Stimulated activated naive B cell treated with anti-CD40 and anti-IgM and Interleukin-4, amounts not matched to agents 10 μg/mL and 1 μg/mL and 100 μg/mL, for 72 hours (primary cell): ENCODE results near the gene RPLP2.

Source experiments
- ATAC-seq, 2 donors: fragments of 150-1000 bp; cut with Tn5 transposase; replicated peaks; 2 replicates each; pipeline ENCODE4 v1.10.0; 2021; ENCODE audit warnings: moderate library complexity in 1 of 2
- DNase-seq: peaks from one replicate; pipeline ENCODE4 v3.0.0; 2021
- H3K27ac Mint-ChIP-seq: one replicate; pipeline ENCODE4 v1.8.0; 2022; ENCODE audit warnings: mild to moderate bottlenecking, mixed read lengths
- H3K27me3 Mint-ChIP-seq, 2 donors: one replicate each; pipeline ENCODE4 v1.8.0; 2022; ENCODE audit warnings: mixed read lengths in 2 of 2
- H3K36me3 Mint-ChIP-seq, 2 donors: one replicate each; pipeline ENCODE4 v1.8.0; 2022; ENCODE audit warnings: mixed read lengths in 2 of 2, mild to moderate bottlenecking in 1 of 2
- H3K4me1 Mint-ChIP-seq, 2 donors: one replicate each; pipeline ENCODE4 v1.8.0; 2022; ENCODE audit warnings: mixed read lengths in 2 of 2, mild to moderate bottlenecking in 1 of 2
- H3K4me3 Mint-ChIP-seq, 2 donors: one replicate each; pipeline ENCODE4 v1.8.0; 2022; ENCODE audit warnings: mild to moderate bottlenecking in 2 of 2, mixed read lengths in 2 of 2, moderate library complexity in 1 of 2
- H3K9me3 Mint-ChIP-seq, 2 donors: one replicate each; pipeline ENCODE4 v1.8.0; 2022; ENCODE audit warnings: mixed read lengths in 2 of 2, mild to moderate bottlenecking in 1 of 2

Gene RPLP2

GRCh38 chr11:792873-793272 is 16.9 kb upstream of the RPLP2 start:
- Mint-ChIP-seq H3K9me3 (no peaks in the 10 kb centered on the region), H3K27me3 (peaks cover 3 to 12% of the 10 kb centered on the region in 2 donors), H3K4me3 (no peak overlapping the region), H3K36me3 (peaks cover 24 to 32% of the 10 kb centered on the region in 2 donors), H3K27ac (peak overlapping the region; percentile 56), H3K4me1 (peaks cover 8 to 36% of the 10 kb centered on the region in 2 donors)
- no peak for DNase-seq
- ATAC-seq = no peak

DNA sequence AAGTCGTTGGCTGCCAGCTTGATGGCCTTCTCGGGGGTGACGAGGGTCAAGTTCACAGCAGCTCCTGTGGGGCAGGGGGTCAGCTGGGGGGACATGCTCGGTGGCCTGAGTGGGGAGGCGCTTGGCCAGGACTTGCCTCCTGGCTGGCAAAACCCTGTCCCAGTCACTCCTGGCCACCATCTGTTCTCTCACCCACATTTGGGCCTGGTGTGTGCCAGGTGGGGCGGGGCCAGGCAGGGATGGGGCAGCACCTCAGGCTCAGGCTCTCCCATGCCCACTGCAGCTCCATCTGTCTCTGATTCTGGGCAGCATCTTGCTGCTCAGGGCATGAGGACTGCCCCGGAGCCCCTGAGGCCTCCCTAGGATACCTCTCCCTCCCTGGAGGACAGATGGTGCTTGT is 16.2 kb upstream of the RPLP2 start:
- peak overlapping the region in 1 of 2 donors; percentile 41 for H3K4me3 Mint-ChIP-seq
- no peak overlapping the region for H3K27ac Mint-ChIP-seq
- peaks cover 8 to 31% of the 10 kb centered on the region in 2 donors for H3K4me1 Mint-ChIP-seq
- no peak for ATAC-seq
- H3K27me3 Mint-ChIP-seq = peaks cover 3 to 10% of the 10 kb centered on the region in 2 donors
- no peaks in the 10 kb centered on the region for H3K9me3 Mint-ChIP-seq
- DNase-seq = no peak
- H3K36me3 Mint-ChIP-seq = peaks cover 24 to 32% of the 10 kb centered on the region in 2 donors

- DNase-seq (no peak), ATAC-seq (no peak)
- Mint-ChIP-seq H3K36me3 (peaks cover 24 to 32% of the 10 kb centered on the region in 2 donors), H3K4me1 (peaks cover 6 to 30% of the 10 kb centered on the region in 2 donors), H3K9me3 (no peaks in the 10 kb centered on the region), H3K27ac (no peak overlapping the region), H3K27me3 (peaks cover 0 to 4% of the 10 kb centered on the region in 2 donors), H3K4me3 (peak overlapping the region; percentile 25 to 37)
Measured at GRCh38 chr11:794013-794765, 15.6 kb upstream of the RPLP2 start.

GRCh38 chr11:794766-795633 is 14.8 kb upstream of the RPLP2 start:
- DNase-seq (no peak), ATAC-seq (no peak)
- Mint-ChIP-seq H3K9me3 (no peaks in the 10 kb centered on the region), H3K36me3 (peaks cover 24 to 34% of the 10 kb centered on the region in 2 donors), H3K27me3 (no peaks in the 10 kb centered on the region), H3K27ac (peak overlapping the region; percentile 20), H3K4me1 (peaks cover 6 to 26% of the 10 kb centered on the region in 2 donors), H3K4me3 (peak overlapping the region; percentile 88 to 89)

GRCh38 chr11:795634-796564 is 13.9 kb upstream of the RPLP2 start:
- peak; percentile 53 to 56 for ATAC-seq
- no peaks in the 10 kb centered on the region for H3K27me3 Mint-ChIP-seq
- H3K4me1 Mint-ChIP-seq = peaks cover 6 to 21% of the 10 kb centered on the region in 2 donors
- peak overlapping the region; percentile 84 for H3K27ac Mint-ChIP-seq
- DNase-seq = peak; percentile 61
- H3K9me3 Mint-ChIP-seq = no peaks in the 10 kb centered on the region
- H3K4me3 Mint-ChIP-seq = peak overlapping the region; percentile 88 to 89
- H3K36me3 Mint-ChIP-seq = peaks cover 19 to 34% of the 10 kb centered on the region in 2 donors

DNA sequence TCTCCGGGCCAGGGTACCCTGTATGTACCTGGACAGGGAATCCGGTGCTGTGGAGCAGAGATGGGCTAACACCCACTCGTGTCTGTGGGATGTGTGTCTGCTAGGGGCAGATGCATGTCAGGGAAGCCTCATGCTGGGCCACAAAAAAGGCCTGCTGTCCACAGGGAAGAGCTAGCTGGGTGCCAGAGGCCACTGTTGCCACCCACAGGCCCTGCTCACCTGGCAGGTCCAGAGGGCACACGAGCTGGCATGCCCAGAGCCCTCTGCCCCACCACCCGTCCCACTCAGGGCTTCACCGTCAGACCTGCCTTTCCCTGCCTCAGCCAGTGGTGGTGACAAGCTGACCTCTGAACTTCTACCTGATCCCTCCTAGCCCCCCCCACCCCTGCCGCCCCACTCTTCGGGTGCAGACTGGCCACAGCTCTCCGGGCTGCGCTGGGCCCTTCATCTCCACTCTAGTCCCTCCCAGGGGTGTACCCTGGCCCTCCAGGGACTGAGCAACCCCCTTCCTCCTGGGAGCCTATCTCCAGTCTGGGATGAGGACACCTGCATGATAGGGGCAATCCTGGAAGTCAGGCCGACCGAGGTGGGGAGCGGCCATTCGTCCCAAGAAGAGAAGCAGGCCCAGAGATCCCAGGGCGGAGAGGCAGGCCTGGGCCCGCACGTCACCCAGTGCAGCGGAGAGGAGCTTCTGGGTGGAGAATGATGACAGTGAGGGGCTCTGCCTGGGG is 13.0 kb upstream of the RPLP2 start:
- H3K27ac Mint-ChIP-seq = peak overlapping the region; percentile 93
- H3K4me1 Mint-ChIP-seq = peaks cover 8 to 26% of the 10 kb centered on the region in 2 donors
- no peak for ATAC-seq
- peak overlapping the region; percentile 88 to 89 for H3K4me3 Mint-ChIP-seq
- H3K9me3 Mint-ChIP-seq = no peaks in the 10 kb centered on the region
- H3K27me3 Mint-ChIP-seq = no peaks in the 10 kb centered on the region
- no peak for DNase-seq
- H3K36me3 Mint-ChIP-seq = peaks cover 15 to 35% of the 10 kb centered on the region in 2 donors

- Mint-ChIP-seq H3K36me3 (peaks cover 11 to 34% of the 10 kb centered on the region in 2 donors), H3K27ac (peak overlapping the region; percentile 93), H3K4me1 (peaks cover 8 to 26% of the 10 kb centered on the region in 2 donors), H3K27me3 (no peaks in the 10 kb centered on the region), H3K9me3 (no peaks in the 10 kb centered on the region), H3K4me3 (peak overlapping the region; percentile 88 to 89)
- DNase-seq (peak; percentile 75), ATAC-seq (peak; percentile 65 to 73)
Measured at GRCh38 chr11:797296-798092, 12.3 kb upstream of the RPLP2 start.

GRCh38 chr11:798093-798713 is 11.6 kb upstream of the RPLP2 start, which contains the start of gene SLC25A22:
TSS of gene SLC25A22 (minus strand) at chr11:798281. CDS start at chr11:795006, 3,275 bp downstream.
- Mint-ChIP-seq H3K36me3 (peaks cover 8 to 28% of the 10 kb centered on the region in 2 donors), H3K4me1 (peaks cover 8 to 26% of the 10 kb centered on the region in 2 donors), H3K9me3 (no peaks in the 10 kb centered on the region), H3K4me3 (peak within 1 kb of the TSS; percentile 88 to 89), H3K27ac (peak within 1 kb of the TSS; percentile 93), H3K27me3 (no peaks in the 10 kb centered on the region)
- ATAC-seq (peak; percentile 66 to 72), DNase-seq (peak; percentile 84)

GRCh38 chr11:799641-800316 is 10.0 kb upstream of the RPLP2 start:
- H3K4me1 Mint-ChIP-seq = peaks cover 13 to 38% of the 10 kb centered on the region in 2 donors
- ATAC-seq = no peak
- no peaks in the 10 kb centered on the region for H3K9me3 Mint-ChIP-seq
- H3K27me3 Mint-ChIP-seq = no peaks in the 10 kb centered on the region
- DNase-seq = no peak
- no peak overlapping the region for H3K27ac Mint-ChIP-seq
- peaks cover 4 to 19% of the 10 kb centered on the region in 2 donors for H3K36me3 Mint-ChIP-seq
- no peak overlapping the region for H3K4me3 Mint-ChIP-seq

DNA sequence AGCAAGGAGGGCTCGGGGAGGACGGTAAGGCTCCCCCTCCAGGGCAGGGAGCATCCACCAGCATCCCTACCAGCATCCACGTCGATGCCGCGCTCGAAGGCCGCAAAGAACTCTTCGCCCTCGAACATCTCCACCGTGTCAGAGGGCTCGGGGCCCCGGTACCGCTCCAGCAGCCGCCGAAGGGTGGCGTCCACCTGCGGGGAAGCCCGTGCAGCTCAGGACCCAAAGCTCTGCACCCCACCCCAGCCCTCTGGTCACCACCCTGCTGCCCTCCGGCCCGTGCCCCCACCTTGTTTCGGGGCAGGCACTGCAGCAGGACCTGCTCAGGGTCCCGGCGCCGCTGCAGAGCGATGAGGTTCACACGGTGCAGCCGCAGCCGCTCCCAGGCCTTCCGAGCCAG is 9.3 kb upstream of the RPLP2 start:
- H3K4me3 Mint-ChIP-seq = no peak overlapping the region
- H3K36me3 Mint-ChIP-seq = peaks cover 4 to 19% of the 10 kb centered on the region in 2 donors

DNA sequence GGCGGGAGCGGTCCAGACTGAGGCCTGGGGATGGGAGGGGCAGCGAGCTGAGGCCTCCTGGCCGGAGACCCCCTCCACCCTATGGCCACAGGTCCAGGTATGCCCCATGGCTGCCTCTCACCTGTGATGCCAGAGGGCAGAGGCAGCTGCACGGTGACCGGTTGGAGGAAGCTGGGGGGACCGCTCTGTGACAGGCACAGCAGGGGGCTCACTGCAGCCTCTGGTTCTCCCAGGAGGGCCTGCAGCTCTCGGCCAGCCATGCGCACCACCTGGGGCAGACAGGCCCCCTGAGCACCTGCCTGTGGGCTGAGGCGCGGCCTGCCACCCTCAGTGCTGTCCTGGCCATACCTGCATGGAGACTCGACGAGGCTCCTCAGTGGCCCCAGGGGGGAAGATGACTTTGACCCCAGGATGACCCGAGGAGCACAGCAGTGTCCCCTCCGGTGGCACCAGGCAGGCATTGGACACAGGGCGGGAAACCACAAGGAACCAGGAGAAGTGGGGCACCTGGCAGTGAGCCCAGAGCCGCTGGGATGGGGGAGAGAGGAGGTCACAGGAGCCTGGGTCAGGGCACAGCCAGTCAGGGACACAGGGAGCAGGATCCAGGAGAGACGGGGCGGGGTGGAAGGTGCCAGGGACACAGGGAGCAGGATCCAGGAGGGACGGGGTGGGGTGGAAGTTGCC is 8.5 kb upstream of the RPLP2 start:
- no peaks in the 10 kb centered on the region for H3K27me3 Mint-ChIP-seq
- peaks cover 4 to 14% of the 10 kb centered on the region in 2 donors for H3K36me3 Mint-ChIP-seq

More for the DNA sequence above, 9.3 kb upstream of the RPLP2 start:
- Mint-ChIP-seq H3K4me1 (peaks cover 13 to 35% of the 10 kb centered on the region in 2 donors), H3K27me3 (no peaks in the 10 kb centered on the region), H3K27ac (no peak overlapping the region), H3K9me3 (no peaks in the 10 kb centered on the region)
- ATAC-seq (no peak), DNase-seq (no peak)

More for the DNA sequence above, 8.5 kb upstream of the RPLP2 start:
- no peak for DNase-seq
- peaks cover 13 to 27% of the 10 kb centered on the region in 2 donors for H3K4me1 Mint-ChIP-seq
- H3K4me3 Mint-ChIP-seq = peak overlapping the region; percentile 32 to 38
- no peak for ATAC-seq
- H3K9me3 Mint-ChIP-seq = no peaks in the 10 kb centered on the region
- no peak overlapping the region for H3K27ac Mint-ChIP-seq
